Vagina (tissue), 2 donors: ENCODE data around the gene CNBP. TPM values are rescaled to one million over a fixed set of nuclear protein-coding genes. Genes with fewer than 3 reads are reported as not detected.

Experiments used
- DNase-seq, 2 donors: peaks; one replicate each; pipeline ENCODE4 v3.0.0-alpha.2; 2017; ENCODE audit errors: extremely low spot score in 2 of 2
- H3K27ac ChIP-seq: fragments of 200-600 bp; sonication (generic); one replicate; pipeline ENCODE4 v1.5.1; 2019
- H3K27me3 ChIP-seq: fragments of 200-600 bp; sonication (generic); one replicate; pipeline ENCODE4 v1.5.1; 2019
- H3K36me3 ChIP-seq, 2 donors: fragments of 200-600 bp; sonication (generic); one replicate each; pipeline ENCODE4 v1.5.1; 2017 to 2019
- H3K4me1 ChIP-seq: fragments of 200-600 bp; sonication (generic); one replicate; pipeline ENCODE4 v1.5.1; 2019
- H3K4me3 ChIP-seq, 2 donors: fragments of 200-600 bp; sonication (generic); 1 replicate in 1 of 2; 2 replicates in 1 of 2; pipeline ENCODE4 v1.5.1; 2016 to 2019
- H3K9me3 ChIP-seq: fragments of 200-600 bp; sonication (generic); one replicate; pipeline ENCODE4 v1.5.1; 2019
- POLR2A ChIP-seq, 2 donors: fragments of 450-650 bp; IDR thresholded peaks; one replicate each; pipeline ENCODE4 v1.6.1; 2017; ENCODE audit warnings: antibody characterized with exemption in 2 of 2, mild to moderate bottlenecking in 2 of 2, moderate library complexity in 2 of 2
- POLR2AphosphoS5 ChIP-seq, 2 donors: sonication (generic); formaldehyde crosslinking; IDR thresholded peaks; one replicate each; pipeline ENCODE4 v1.9.0; 2017; ENCODE audit warnings: antibody characterized with exemption in 2 of 2, mild to moderate bottlenecking in 2 of 2, low read depth in 1 of 2; ENCODE audit not compliant: insufficient read depth in 1 of 2
- intact Hi-C: fragments of 100-400 bp; cut with DNase I; formaldehyde crosslinking; loops from one replicate; pipeline ENCODE4 v1.15.1; 2023
- total RNA-seq: library from RNA; depleted of rRNA; stranded (reverse); fragments of >200 nt; gene quantifications from one replicate; pipeline ENCODE4 v1.2.3, GENCODE V29; 2016
- TF ChIP-seq, protein P1 (sequence below), 3 experiments: fragments of 450-650 bp in 2 of 3; fragments of 200-600 bp in 1 of 3; sonication (generic) in 1 of 3; IDR thresholded peaks; one replicate each; pipeline ENCODE4 v1.5.1; 2017 to 2019; ENCODE audit warnings: antibody characterized with exemption in 3 of 3, mild to moderate bottlenecking in 2 of 3, moderate library complexity in 2 of 3

Gene CNBP
- total RNA-seq, 1 donor from 2014 or later = 405 TPM

DNA sequence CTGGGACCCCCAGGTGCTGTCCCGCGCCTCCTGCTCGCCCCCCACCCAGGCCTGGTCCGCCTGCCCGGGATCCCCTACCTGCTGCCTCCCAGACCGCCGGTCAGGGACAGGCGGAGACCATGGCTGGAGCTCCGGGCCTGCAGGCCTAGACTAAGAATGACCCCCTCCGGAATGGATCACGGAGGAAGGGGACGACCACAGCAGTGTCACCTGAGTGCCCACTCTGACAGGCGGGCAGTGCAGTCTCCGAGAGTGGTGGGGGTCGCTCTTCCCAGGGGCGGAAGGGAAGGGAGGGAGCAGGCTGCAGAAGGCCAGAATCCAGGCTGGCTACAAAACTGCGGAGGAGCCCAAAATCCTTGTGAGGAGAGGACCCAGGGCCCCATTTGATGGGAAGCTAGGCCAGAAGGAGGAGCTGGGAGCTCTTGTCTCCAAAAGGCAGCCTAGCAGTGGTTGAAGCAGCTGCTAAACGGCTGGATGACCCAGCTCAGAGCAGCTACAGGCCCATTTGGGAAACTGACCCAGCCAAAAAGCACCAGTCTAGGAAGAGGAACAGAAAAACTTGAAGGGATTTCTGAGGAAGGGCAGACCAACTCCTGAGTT lies 61.2 kb downstream of the CNBP start:
- Histone ChIP-seq H3K9me3 (no peaks in the 10 kb centered on the region), H3K4me1 (peaks cover 28% of the 10 kb centered on the region), H3K27me3 (no peaks in the 10 kb centered on the region), H3K4me3 (peak overlapping the region; percentile 68 to 85), H3K36me3 (no peaks in the 10 kb centered on the region), H3K27ac (peak overlapping the region; percentile 95)
- intact Hi-C loops = loop anchor here (10.0 kb wide), 1 partner anchor 68 kb away; no protein-coding TSS in a partner anchor
- no peak for TF ChIP-seq POLR2A (IDR thresholded peaks at IDR 0.05)
- peak in 1 of 2 donors; percentile 19 for TF ChIP-seq POLR2AphosphoS5 (IDR thresholded peaks at IDR 0.05; ENCODE audit: insufficient read depth in 1 of 2, low read depth in 1 of 2)
- TF ChIP-seq, protein P1, sequence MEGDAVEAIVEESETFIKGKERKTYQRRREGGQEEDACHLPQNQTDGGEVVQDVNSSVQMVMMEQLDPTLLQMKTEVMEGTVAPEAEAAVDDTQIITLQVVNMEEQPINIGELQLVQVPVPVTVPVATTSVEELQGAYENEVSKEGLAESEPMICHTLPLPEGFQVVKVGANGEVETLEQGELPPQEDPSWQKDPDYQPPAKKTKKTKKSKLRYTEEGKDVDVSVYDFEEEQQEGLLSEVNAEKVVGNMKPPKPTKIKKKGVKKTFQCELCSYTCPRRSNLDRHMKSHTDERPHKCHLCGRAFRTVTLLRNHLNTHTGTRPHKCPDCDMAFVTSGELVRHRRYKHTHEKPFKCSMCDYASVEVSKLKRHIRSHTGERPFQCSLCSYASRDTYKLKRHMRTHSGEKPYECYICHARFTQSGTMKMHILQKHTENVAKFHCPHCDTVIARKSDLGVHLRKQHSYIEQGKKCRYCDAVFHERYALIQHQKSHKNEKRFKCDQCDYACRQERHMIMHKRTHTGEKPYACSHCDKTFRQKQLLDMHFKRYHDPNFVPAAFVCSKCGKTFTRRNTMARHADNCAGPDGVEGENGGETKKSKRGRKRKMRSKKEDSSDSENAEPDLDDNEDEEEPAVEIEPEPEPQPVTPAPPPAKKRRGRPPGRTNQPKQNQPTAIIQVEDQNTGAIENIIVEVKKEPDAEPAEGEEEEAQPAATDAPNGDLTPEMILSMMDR (IDR thresholded peaks at IDR 0.05) = no peak
- no peak for DNase-seq

DNA sequence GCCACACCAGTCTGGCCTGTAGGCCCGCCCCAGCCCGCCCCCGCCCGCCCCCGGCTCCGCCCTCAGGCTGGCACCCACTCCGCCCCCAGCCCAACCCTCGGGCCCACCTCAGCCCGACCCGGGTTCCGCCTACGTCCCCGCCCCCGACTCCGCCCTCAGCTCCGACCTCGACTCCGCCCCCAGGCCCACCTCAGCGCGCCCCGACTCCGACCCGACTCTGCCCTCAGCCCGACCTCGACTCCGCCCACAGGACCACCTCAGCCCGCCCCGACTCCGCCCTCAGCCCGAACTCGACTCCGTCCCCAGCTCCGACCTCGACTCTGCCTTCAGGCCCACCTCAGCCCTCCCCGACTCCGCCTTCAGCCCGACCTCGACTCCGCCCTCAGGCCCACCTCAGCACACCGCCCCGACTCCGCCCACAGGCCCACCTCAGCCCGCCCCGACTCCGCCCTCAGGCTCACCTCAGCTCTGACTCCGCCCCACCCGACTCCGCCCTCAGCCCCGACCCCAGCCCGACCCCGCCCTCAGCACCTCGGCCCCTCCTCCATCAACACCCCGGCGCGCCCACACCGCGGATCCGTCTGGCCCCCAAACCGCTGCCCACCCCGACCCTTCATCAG lies 61.8 kb downstream of the CNBP start, which contains the start of gene RAB43:
RAB43 (minus strand) TSS at position 13 of the 620 bp plus-strand sequence. CDS start 315 bp downstream, outside the sequence.
- H3K36me3 ChIP-seq = no peaks in the 10 kb centered on the region
- intact Hi-C loops = loop anchor here (10.0 kb wide), 1 partner anchor 67 kb away; no protein-coding TSS in a partner anchor
- peaks cover 28% of the 10 kb centered on the region for H3K4me1 ChIP-seq

DNA sequence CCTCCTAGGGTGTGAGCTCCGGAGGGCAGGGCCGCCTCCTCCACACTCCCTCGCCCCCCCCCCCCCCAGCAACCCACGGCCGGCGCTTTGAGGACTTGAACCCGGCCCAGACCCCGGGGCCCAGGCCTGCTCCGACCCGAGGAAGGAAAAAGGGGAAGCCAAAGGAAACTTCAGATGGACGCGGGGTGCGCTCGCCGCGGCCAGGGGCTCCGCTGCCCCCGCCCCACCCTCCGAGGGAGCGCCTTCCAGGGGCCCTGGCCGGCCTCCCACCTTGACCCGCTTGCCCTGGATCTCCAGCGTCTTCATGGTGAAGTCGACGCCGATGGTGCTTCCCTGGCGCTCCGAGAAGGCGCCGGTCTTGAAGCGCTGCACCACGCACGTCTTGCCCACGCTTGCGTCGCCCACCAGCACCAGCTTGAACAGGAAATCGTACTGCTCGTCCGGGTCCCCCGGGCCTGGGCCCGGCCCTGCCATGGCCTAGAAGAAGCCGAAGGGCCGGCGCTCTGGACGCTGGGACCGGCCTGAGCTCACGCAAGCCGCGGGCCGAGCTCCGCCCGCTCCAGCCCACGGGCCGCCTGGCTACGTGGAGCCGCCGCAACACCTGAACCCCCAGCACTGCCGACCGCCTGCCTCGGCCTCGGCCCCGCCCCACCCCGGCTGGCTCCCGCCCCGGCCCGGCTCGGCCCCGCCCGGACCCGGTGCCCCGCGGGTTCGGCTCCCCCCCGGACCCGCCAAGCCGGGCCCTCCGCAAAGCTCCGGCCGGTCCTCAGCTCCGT lies 62.5 kb downstream of the CNBP start:
- peaks cover 28% of the 10 kb centered on the region for H3K4me1 ChIP-seq
- H3K4me3 ChIP-seq = peak overlapping the region; percentile 68 to 85
- DNase-seq = no peak
- intact Hi-C loops = loop anchor here (10.0 kb wide), 1 partner anchor 66 kb away; no protein-coding TSS in a partner anchor
- TF ChIP-seq, protein P1 (IDR thresholded peaks at IDR 0.05) = no peak
- peak in 1 of 2 donors; percentile 18 for TF ChIP-seq POLR2A (IDR thresholded peaks at IDR 0.05)
- H3K9me3 ChIP-seq = no peaks in the 10 kb centered on the region
- H3K36me3 ChIP-seq = no peaks in the 10 kb centered on the region
- H3K27ac ChIP-seq = peak overlapping the region; percentile 95
- H3K27me3 ChIP-seq = no peaks in the 10 kb centered on the region

More for the DNA sequence above, 61.8 kb downstream of the CNBP start, which contains the start of gene RAB43:
- Histone ChIP-seq H3K9me3 (no peaks in the 10 kb centered on the region), H3K27ac (peak within 1 kb of the TSS; percentile 95), H3K27me3 (no peaks in the 10 kb centered on the region), H3K4me3 (peak within 1 kb of the TSS; percentile 68 to 85)
- TF ChIP-seq POLR2A (IDR thresholded peaks at IDR 0.05) (no peak), POLR2AphosphoS5 (IDR thresholded peaks at IDR 0.05; ENCODE audit: insufficient read depth in 1 of 2, low read depth in 1 of 2) (no peak)
- TF ChIP-seq, protein P1 (IDR thresholded peaks at IDR 0.05) = no peak
- peak in 1 of 2 donors; percentile 90 for DNase-seq

DNA sequence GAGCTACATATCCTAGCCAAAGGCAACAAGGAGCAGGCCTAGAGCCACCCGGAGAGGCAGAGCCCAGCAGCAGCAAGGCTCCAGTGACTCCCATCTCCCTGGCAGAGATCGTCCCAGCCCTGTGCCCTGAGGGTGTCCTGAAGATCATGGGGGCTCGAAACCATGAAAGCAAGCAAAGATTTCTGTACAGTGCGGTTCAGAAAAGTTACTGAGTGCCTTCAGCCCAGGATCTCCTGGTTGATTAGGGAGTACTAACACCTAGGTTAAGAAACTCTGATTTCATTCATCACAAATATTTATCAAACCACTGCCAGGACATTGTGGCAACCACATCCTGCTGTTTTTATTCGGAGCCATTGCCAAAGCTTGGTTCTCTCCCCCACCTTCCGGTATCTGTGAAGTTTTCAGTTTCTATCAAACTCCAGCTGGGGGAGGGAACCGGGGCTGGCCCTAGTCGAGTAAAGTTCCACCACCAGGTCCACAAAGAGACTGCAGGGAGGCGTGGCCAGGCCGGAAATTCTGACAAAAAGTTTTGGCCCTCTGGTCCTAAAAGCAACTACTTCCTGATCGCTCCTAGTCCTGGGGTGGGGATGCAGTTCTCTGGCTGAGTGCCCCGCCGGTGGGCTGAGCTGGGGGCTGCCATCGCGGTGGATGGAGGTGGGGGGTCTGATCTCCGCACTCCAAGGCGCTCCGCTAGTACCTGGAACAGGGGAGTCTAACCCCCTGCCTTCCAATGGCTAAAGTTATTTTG lies 63.3 kb downstream of the CNBP start:
- DNase-seq = peak in 1 of 2 donors; percentile 95
- H3K9me3 ChIP-seq = no peaks in the 10 kb centered on the region
- TF ChIP-seq, protein P1 (IDR thresholded peaks at IDR 0.05) = no peak
- TF ChIP-seq POLR2AphosphoS5 (IDR thresholded peaks at IDR 0.05; ENCODE audit: insufficient read depth in 1 of 2, low read depth in 1 of 2) (peak; percentile 50 to 73), POLR2A (IDR thresholded peaks at IDR 0.05) (peak in 1 of 2 donors; percentile 45)
- no peaks in the 10 kb centered on the region for H3K27me3 ChIP-seq
- peak overlapping the region; percentile 95 for H3K27ac ChIP-seq
- peak overlapping the region; percentile 68 to 85 for H3K4me3 ChIP-seq
- peaks cover 28% of the 10 kb centered on the region for H3K4me1 ChIP-seq
- intact Hi-C loops = loop anchor here (10.0 kb wide), 1 partner anchor 66 kb away; no protein-coding TSS in a partner anchor
- no peaks in the 10 kb centered on the region for H3K36me3 ChIP-seq
